Measurements from ENCODE around the gene FRMD4A. TPM values are rescaled to one million over a fixed set of nuclear protein-coding genes. Genes with fewer than 3 reads are reported as not detected.
"Not testable (repeated sequence)": the region's sequence is repeated elsewhere in the genome, so short reads cannot be mapped to it uniquely, and the experiment has no call there.

Gene FRMD4A
- total RNA-seq, 1 experiment from 2014 or later: 8.8 TPM

GRCh38 chr10:13915710-13916109 lies 415.0 kb downstream of the FRMD4A start:
- no peak for DNase-seq
- Histone ChIP-seq H3K36me3 (no peaks in the 10 kb centered on the region), H3K4me3 (no peak overlapping the region), H3K9me3 (no peaks in the 10 kb centered on the region), H3K27me3 (no peaks in the 10 kb centered on the region)

- no peak for DNase-seq
- no peak overlapping the region for H3K4me3 ChIP-seq
- no peaks in the 10 kb centered on the region for H3K9me3 ChIP-seq
- H3K36me3 ChIP-seq: no peaks in the 10 kb centered on the region
- H3K27me3 ChIP-seq: no peaks in the 10 kb centered on the region
Observed at GRCh38 chr10:13913897-13914296, 416.8 kb downstream of the FRMD4A start.

GRCh38 chr10:13911821-13912520 lies 418.8 kb downstream of the FRMD4A start:
- Histone ChIP-seq H3K4me3 (no peak overlapping the region), H3K27me3 (no peaks in the 10 kb centered on the region), H3K9me3 (no peaks in the 10 kb centered on the region), H3K36me3 (no peaks in the 10 kb centered on the region)
- DNase-seq: no peak

GRCh38 chr10:13909516-13910258 lies 421.0 kb downstream of the FRMD4A start:
- no peaks in the 10 kb centered on the region for H3K36me3 ChIP-seq
- H3K4me3 ChIP-seq: no peak overlapping the region
- DNase-seq: no peak
- H3K27me3 ChIP-seq: no peaks in the 10 kb centered on the region
- no peaks in the 10 kb centered on the region for H3K9me3 ChIP-seq

- Histone ChIP-seq H3K9me3 (no peaks in the 10 kb centered on the region), H3K36me3 (no peaks in the 10 kb centered on the region), H3K4me3 (no peak overlapping the region), H3K27me3 (no peaks in the 10 kb centered on the region)
- no peak for DNase-seq
Observed at GRCh38 chr10:13908475-13908874, 422.2 kb downstream of the FRMD4A start.

- no peak overlapping the region for H3K4me3 ChIP-seq
- no peaks in the 10 kb centered on the region for H3K9me3 ChIP-seq
- H3K36me3 ChIP-seq: no peaks in the 10 kb centered on the region
- no peaks in the 10 kb centered on the region for H3K27me3 ChIP-seq
- DNase-seq: no peak
Observed at GRCh38 chr10:13907570-13907969, 423.2 kb downstream of the FRMD4A start.

- Histone ChIP-seq H3K27me3 (no peaks in the 10 kb centered on the region), H3K9me3 (no peaks in the 10 kb centered on the region), H3K36me3 (no peaks in the 10 kb centered on the region), H3K4me3 (no peak overlapping the region)
- no peak for DNase-seq
Observed at GRCh38 chr10:13905281-13905680, 425.4 kb downstream of the FRMD4A start.

- no peak overlapping the region for H3K4me3 ChIP-seq
- H3K36me3 ChIP-seq: no peaks in the 10 kb centered on the region
- no peaks in the 10 kb centered on the region for H3K9me3 ChIP-seq
- H3K27me3 ChIP-seq: no peaks in the 10 kb centered on the region
- DNase-seq: no peak
Observed at GRCh38 chr10:13904064-13904463, 426.7 kb downstream of the FRMD4A start.

- Histone ChIP-seq H3K9me3 (no peaks in the 10 kb centered on the region), H3K36me3 (no peaks in the 10 kb centered on the region), H3K4me3 (no peak overlapping the region), H3K27me3 (no peaks in the 10 kb centered on the region)
- DNase-seq: no peak
Observed at GRCh38 chr10:13902868-13903587, 427.7 kb downstream of the FRMD4A start.

GRCh38 chr10:13899941-13900340 lies 430.8 kb downstream of the FRMD4A start:
- Histone ChIP-seq H3K4me3 (no peak overlapping the region), H3K9me3 (no peaks in the 10 kb centered on the region), H3K36me3 (no peaks in the 10 kb centered on the region), H3K27me3 (no peaks in the 10 kb centered on the region)
- DNase-seq: no peak

- not testable (repeated sequence) for H3K4me3 ChIP-seq, H3K36me3 ChIP-seq, DNase-seq, H3K27me3 ChIP-seq, H3K9me3 ChIP-seq
Observed at GRCh38 chr10:13896146-13896545, 434.6 kb downstream of the FRMD4A start.

- Histone ChIP-seq H3K36me3 (no peaks in the 10 kb centered on the region), H3K4me3 (no peak overlapping the region), H3K27me3 (no peaks in the 10 kb centered on the region), H3K9me3 (no peaks in the 10 kb centered on the region)
- DNase-seq: no peak
Observed at GRCh38 chr10:13894412-13895093, 436.2 kb downstream of the FRMD4A start.

- no peak overlapping the region for H3K4me3 ChIP-seq
- H3K36me3 ChIP-seq: no peaks in the 10 kb centered on the region
- no peak for DNase-seq
- no peaks in the 10 kb centered on the region for H3K9me3 ChIP-seq
- H3K27me3 ChIP-seq: no peaks in the 10 kb centered on the region
Observed at GRCh38 chr10:13893926-13894325, 436.8 kb downstream of the FRMD4A start.

- H3K4me3 ChIP-seq: no peak overlapping the region
- no peaks in the 10 kb centered on the region for H3K9me3 ChIP-seq
- H3K27me3 ChIP-seq: no peaks in the 10 kb centered on the region
- no peak for DNase-seq
- H3K36me3 ChIP-seq: no peaks in the 10 kb centered on the region
Observed at GRCh38 chr10:13892871-13893270, 437.9 kb downstream of the FRMD4A start.

- peak overlapping the region; percentile 33 for H3K4me3 ChIP-seq
- H3K27me3 ChIP-seq: no peaks in the 10 kb centered on the region
- DNase-seq: no peak
Observed at GRCh38 chr10:13892001-13892491, 438.7 kb downstream of the FRMD4A start.

GRCh38 chr10:13891128-13892000 lies 439.4 kb downstream of the FRMD4A start:
- no peaks in the 10 kb centered on the region for H3K9me3 ChIP-seq
- DNase-seq: peak; percentile 48
- no peaks in the 10 kb centered on the region for H3K36me3 ChIP-seq
- H3K4me3 ChIP-seq: peak overlapping the region; percentile 45
- no peaks in the 10 kb centered on the region for H3K27me3 ChIP-seq

More at GRCh38 chr10:13892001-13892491, 438.7 kb downstream of the FRMD4A start:
- Histone ChIP-seq H3K36me3 (no peaks in the 10 kb centered on the region), H3K9me3 (no peaks in the 10 kb centered on the region)
